ENCODE measurements around the gene HILPDA. TPM values are rescaled to one million over a fixed set of nuclear protein-coding genes. Genes with fewer than 3 reads are reported as not detected.

HILPDA gene
- total RNA-seq, 2 experiments from 2014 or later: 1.7 TPM

- peaks cover 42% of the 10 kb centered on the region for H3K4me1 Mint-ChIP-seq (ENCODE audit: low read depth)
- intact Hi-C loops (cut with DNase I, micrococcal nuclease): loop anchor here in 1 of 2 experiments (5.0 kb wide), 3 partner anchors 68 to 823 kb away; partner anchors contain the start of genes ARF5, GCC1, RBM28 and SND1
Observed at GRCh38 chr7:128409596-128410450, 45.9 kb upstream of the HILPDA start, which contains the start of gene IMPDH1. Gene IMPDH1, minus strand, starts transcription at chr7:128409982. Its CDS starts 81 bp downstream, at chr7:128409901.

GRCh38 chr7:128410451-128410753 lies 45.3 kb upstream of the HILPDA start:
- ChIA-PET POLR2A (interaction anchor here (1.1 kb wide), 1 partner anchor 67 kb away, joined by 8 read pairs; the partner anchor contains the start of gene RBM28), CTCF (interaction anchor here (1.5 to 2.6 kb wide), 4 partner anchors 13 to 45 kb away, joined by 3 to 9 read pairs (median 6); partner anchors contain the start of gene HILPDA)
- DNase-seq (no peak), ATAC-seq (ENCODE audit: poor library complexity) (no peak)
- H3K4me3 Mint-ChIP-seq: peak overlapping the region; percentile 92
- H3K27ac Mint-ChIP-seq: peak overlapping the region; percentile 86
- no peaks in the 10 kb centered on the region for H3K9me3 Mint-ChIP-seq
- no peaks in the 10 kb centered on the region for H3K36me3 ChIP-seq (ENCODE audit: insufficient read depth, low read length)
- H3K9me3 ChIP-seq (ENCODE audit: control insufficient read depth in 1 of 2, insufficient read depth in 1 of 2, low read length in 2 of 2): no peaks in the 10 kb centered on the region
- H3K4me3 ChIP-seq (ENCODE audit: low read length): peak overlapping the region; percentile 95
- no peak for TF ChIP-seq CTCF (IDR thresholded peaks at IDR 0.05)
- peak overlapping the region; percentile 66 to 85 for H3K27ac ChIP-seq (ENCODE audit: low read depth in 1 of 2, low read length in 2 of 2)
- H3K4me1 ChIP-seq (ENCODE audit: insufficient read depth, low read length): peaks cover 44% of the 10 kb centered on the region
- intact Hi-C loops (cut with DNase I, micrococcal nuclease): loop anchor here in 1 of 2 experiments (5.0 kb wide), 1 partner anchor 823 kb away; the partner anchor contains the start of genes ARF5 and GCC1
- peaks cover 38% of the 10 kb centered on the region for H3K4me1 Mint-ChIP-seq (ENCODE audit: low read depth)
- no peaks in the 10 kb centered on the region for H3K36me3 Mint-ChIP-seq (ENCODE audit: low read depth)
- no peaks in the 10 kb centered on the region for H3K27me3 Mint-ChIP-seq
- H3K27me3 ChIP-seq (ENCODE audit: control insufficient read depth in 1 of 2, insufficient read depth in 2 of 2, low read length in 2 of 2): no peaks in the 10 kb centered on the region

More at GRCh38 chr7:128409596-128410450, 45.9 kb upstream of the HILPDA start, which contains the start of gene IMPDH1:
- Histone ChIP-seq H3K4me3 (ENCODE audit: low read length) (peak within 1 kb of the TSS; percentile 95), H3K4me1 (ENCODE audit: insufficient read depth, low read length) (peaks cover 50% of the 10 kb centered on the region), H3K36me3 (ENCODE audit: insufficient read depth, low read length) (no peaks in the 10 kb centered on the region), H3K27ac (ENCODE audit: low read depth in 1 of 2, low read length in 2 of 2) (peak within 1 kb of the TSS; percentile 66 to 85), H3K27me3 (ENCODE audit: control insufficient read depth in 1 of 2, insufficient read depth in 2 of 2, low read length in 2 of 2) (no peaks in the 10 kb centered on the region), H3K9me3 (ENCODE audit: control insufficient read depth in 1 of 2, insufficient read depth in 1 of 2, low read length in 2 of 2) (no peaks in the 10 kb centered on the region)
- Mint-ChIP-seq H3K36me3 (ENCODE audit: low read depth) (no peaks in the 10 kb centered on the region), H3K27me3 (no peaks in the 10 kb centered on the region), H3K9me3 (no peaks in the 10 kb centered on the region), H3K27ac (peak within 1 kb of the TSS; percentile 86), H3K4me3 (peak within 1 kb of the TSS; percentile 92)
- CTCF ChIA-PET: interaction anchor here (1.2 to 2.6 kb wide), 6 partner anchors 12 to 51 kb away, joined by 3 to 14 read pairs (median 6); partner anchors contain the start of gene HILPDA
- DNase-seq: peak; percentile 65 to 91 (median 85)
- ATAC-seq (ENCODE audit: poor library complexity): peak; percentile 72
- POLR2A ChIA-PET: interaction anchor here (1.1 to 1.7 kb wide), 2 partner anchors 12 to 66 kb away, joined by 5 to 8 read pairs; partner anchors contain the start of gene RBM28
- TF ChIP-seq CTCF (IDR thresholded peaks at IDR 0.05): no peak

GRCh38 chr7:128415217-128415785 lies 40.4 kb upstream of the HILPDA start:
- Mint-ChIP-seq H3K27ac (no peak overlapping the region), H3K4me1 (ENCODE audit: low read depth) (peaks cover 3% of the 10 kb centered on the region), H3K36me3 (ENCODE audit: low read depth) (no peaks in the 10 kb centered on the region), H3K27me3 (no peaks in the 10 kb centered on the region), H3K9me3 (no peaks in the 10 kb centered on the region), H3K4me3 (no peak overlapping the region)
- no peaks in the 10 kb centered on the region for H3K36me3 ChIP-seq (ENCODE audit: insufficient read depth, low read length)
- H3K9me3 ChIP-seq (ENCODE audit: control insufficient read depth in 1 of 2, insufficient read depth in 1 of 2, low read length in 2 of 2): no peaks in the 10 kb centered on the region
- ATAC-seq (ENCODE audit: poor library complexity): no peak
- H3K4me3 ChIP-seq (ENCODE audit: low read length): no peak overlapping the region
- TF ChIP-seq CTCF (IDR thresholded peaks at IDR 0.05): no peak
- intact Hi-C loops (cut with DNase I, micrococcal nuclease): no loop called here
- H3K27me3 ChIP-seq (ENCODE audit: control insufficient read depth in 1 of 2, insufficient read depth in 2 of 2, low read length in 2 of 2): no peaks in the 10 kb centered on the region
- no peak overlapping the region for H3K27ac ChIP-seq (ENCODE audit: low read depth in 1 of 2, low read length in 2 of 2)
- ChIA-PET POLR2A (no interaction called here), CTCF (interaction anchor here (1.1 to 3.7 kb wide), 4 partner anchors 10 to 46 kb away, joined by 3 to 12 read pairs (median 7); no protein-coding TSS in a partner anchor)
- peaks cover 6% of the 10 kb centered on the region for H3K4me1 ChIP-seq (ENCODE audit: insufficient read depth, low read length)
- no peak for DNase-seq
